CD1c-positive myeloid dendritic cell (primary cell): ENCODE data around the gene SNCB.
A peak's percentile ranks its signal among the peaks of the same experiment; 100 is the strongest.

Source experiments
- DNase-seq: peaks from one replicate; pipeline ENCODE4 v3.0.0-alpha.2; 2016; ENCODE audit errors: extremely low spot score

Gene SNCB

GRCh38 chr5:176575066-176575465 lies 55.3 kb downstream of the SNCB start:
- DNase-seq, result no peak

- no peak for DNase-seq
Measured at GRCh38 chr5:176574297-176574591, 56.1 kb downstream of the SNCB start.

GRCh38 chr5:176573564-176574296 lies 56.6 kb downstream of the SNCB start:
- peak; percentile 67 for DNase-seq
